Coronary artery (tissue), 2 donors: ENCODE results near the gene SEC61B.
"Not testable (repeated sequence)": the region's sequence is repeated elsewhere in the genome, so short reads cannot be mapped to it uniquely, and the experiment has no call there.

Experiments used
- DNase-seq: peaks from one replicate; pipeline ENCODE4 v3.0.0-alpha.2; 2017; ENCODE audit warnings: low spot score
- H3K27ac ChIP-seq, 2 donors: fragments of 200-600 bp; sonication (generic); one replicate each; pipeline ENCODE4 v1.5.1; 2016 to 2019
- H3K4me3 ChIP-seq: fragments of 200-600 bp; sonication (generic); 2 replicates; pipeline ENCODE4 v1.5.1; 2016; ENCODE audit warnings: mild to moderate bottlenecking, moderate library complexity
- TF ChIP-seq, protein P1 (sequence below): fragments of 200-600 bp; sonication (generic); IDR thresholded peaks from one replicate; pipeline ENCODE4 v1.5.1; 2019; ENCODE audit warnings: antibody characterized with exemption

Gene SEC61B

DNA sequence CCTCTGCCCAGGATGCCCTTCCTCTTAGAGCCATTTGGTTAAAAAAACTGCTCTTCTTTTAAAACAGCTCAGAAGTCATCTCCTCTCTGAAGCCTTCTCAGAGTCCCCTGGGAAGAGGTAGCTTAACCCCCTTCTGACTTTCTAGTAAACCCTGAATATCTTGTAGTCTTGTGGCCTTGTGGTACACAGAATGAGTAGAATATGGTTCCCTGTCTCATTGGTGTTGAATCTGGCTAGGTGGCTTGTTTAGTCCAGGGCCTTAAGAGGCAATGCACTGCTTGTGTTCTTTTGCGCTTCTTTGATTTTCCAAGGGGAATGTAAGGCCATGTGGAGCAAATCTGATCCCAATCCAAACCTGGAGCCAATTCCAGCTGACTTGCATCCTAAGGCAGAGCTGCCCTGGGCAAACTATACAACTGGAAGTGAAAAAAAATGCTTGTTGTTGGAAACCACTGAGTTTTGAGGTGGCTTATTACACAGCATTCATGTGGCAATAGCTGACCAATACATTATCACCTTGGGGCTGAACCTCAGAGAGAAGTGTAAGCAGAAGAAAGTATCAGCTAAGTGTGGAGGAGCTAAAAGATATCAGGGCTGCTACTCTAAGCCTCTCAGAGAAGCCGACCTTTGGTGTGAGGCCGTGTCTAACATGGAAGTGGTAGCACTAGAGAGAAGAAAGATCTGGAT, 31.3 kb upstream of the SEC61B start:
- DNase-seq = no peak
- TF ChIP-seq, protein P1, sequence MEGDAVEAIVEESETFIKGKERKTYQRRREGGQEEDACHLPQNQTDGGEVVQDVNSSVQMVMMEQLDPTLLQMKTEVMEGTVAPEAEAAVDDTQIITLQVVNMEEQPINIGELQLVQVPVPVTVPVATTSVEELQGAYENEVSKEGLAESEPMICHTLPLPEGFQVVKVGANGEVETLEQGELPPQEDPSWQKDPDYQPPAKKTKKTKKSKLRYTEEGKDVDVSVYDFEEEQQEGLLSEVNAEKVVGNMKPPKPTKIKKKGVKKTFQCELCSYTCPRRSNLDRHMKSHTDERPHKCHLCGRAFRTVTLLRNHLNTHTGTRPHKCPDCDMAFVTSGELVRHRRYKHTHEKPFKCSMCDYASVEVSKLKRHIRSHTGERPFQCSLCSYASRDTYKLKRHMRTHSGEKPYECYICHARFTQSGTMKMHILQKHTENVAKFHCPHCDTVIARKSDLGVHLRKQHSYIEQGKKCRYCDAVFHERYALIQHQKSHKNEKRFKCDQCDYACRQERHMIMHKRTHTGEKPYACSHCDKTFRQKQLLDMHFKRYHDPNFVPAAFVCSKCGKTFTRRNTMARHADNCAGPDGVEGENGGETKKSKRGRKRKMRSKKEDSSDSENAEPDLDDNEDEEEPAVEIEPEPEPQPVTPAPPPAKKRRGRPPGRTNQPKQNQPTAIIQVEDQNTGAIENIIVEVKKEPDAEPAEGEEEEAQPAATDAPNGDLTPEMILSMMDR = no peak
- no peak overlapping the region for H3K4me3 ChIP-seq
- no peak overlapping the region for H3K27ac ChIP-seq

DNA sequence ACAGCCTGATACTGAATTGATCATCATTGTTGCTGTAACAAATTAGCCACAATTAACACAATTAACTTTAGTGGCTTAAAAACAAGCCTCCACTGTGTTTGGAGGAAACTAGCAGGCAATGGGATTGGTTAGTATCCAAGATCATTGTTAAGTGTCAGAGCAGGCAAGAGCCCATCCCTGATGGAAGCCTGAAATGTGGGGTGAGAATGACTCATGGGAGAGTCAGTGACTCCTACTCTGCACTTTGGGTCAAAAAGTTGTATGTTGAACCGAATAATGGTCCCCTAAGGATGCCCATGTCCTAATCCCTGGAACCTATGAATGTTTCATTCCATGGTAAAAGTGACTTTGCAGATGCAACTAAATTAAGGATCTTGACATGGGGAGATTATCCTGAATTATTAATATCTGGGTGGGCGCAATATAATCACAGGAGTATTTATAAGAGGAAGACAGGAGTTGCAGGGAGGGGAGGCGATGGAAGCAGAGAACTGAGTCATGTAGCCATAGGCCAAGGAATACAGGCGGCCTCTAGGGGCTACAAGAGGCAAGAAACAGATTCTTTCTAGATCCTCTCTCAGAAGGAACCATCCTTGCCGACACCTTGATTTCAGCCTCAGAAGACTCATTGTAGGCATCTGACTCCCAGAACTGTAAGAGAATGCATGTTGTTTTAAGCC, 29.2 kb upstream of the SEC61B start:
- TF ChIP-seq, protein P1 = no peak
- no peak overlapping the region for H3K4me3 ChIP-seq
- DNase-seq = no peak
- no peak overlapping the region for H3K27ac ChIP-seq

DNA sequence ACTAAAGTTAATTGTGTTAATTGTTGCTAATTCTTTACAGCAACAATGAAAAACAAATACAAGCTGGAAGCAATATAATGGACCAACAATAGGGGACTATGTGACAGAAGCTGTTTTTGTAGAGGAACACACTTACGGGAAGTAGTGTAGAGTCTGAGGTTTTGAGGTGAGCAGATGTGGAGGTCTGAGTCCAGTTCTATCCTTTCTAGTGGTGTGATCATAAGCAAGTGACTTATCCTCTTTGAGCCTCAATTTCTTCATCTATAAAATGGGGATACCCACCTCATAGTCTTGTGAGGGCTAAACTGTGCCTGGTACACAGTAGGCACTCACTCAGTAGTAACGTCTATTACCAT, 28.6 kb upstream of the SEC61B start:
- Histone ChIP-seq H3K27ac (no peak overlapping the region), H3K4me3 (no peak overlapping the region)
- no peak for DNase-seq
- TF ChIP-seq, protein P1 = no peak

DNA sequence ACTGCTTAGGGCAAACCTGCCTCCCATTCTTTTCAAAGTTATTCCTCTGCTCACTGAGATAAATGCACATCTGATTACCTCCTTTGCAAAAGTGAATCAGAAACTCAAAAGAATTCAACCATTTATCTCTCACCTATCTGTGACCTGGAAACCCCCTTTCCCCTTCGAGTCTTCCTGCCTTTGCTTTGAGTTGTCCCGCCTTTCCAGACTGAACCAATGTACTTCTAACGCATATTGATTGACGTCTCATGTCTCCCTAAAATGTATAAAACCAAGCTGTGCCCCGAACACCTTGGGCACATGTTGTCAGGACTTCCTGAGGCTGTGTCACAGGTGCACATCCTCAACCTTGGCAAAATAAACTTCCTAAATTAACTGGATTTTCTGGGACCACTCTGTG, 25.6 kb upstream of the SEC61B start:
- H3K27ac ChIP-seq, DNase-seq: not testable (repeated sequence)

DNA sequence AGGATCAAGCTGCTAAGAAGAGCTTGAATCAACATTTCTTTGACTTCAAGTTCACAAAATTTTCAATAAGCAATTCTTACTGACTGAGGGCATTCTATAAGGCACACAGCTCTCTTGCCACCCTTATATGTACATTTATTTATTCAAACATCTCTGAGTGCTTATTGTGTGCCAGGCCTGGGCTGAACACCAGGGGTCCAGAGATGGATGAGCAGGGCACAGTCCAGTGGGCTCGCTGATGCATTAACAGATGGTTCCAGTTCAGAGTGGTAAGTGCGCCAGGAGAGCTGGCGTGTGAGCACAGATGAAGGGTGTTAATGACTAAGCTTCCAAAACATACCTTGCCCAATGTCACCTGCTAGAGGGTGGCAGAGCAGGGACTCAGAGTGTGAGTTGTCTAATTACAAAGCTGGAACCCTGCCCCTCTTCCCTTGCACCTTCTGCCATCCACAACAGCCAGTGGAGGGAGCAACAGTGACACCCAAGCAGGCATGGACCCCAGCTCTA, 24.9 kb upstream of the SEC61B start:
- Histone ChIP-seq H3K27ac (no peak overlapping the region), H3K4me3 (no peak overlapping the region)
- DNase-seq = no peak
- TF ChIP-seq, protein P1 = no peak

More for the DNA sequence above, 25.6 kb upstream of the SEC61B start:
- H3K4me3 ChIP-seq = not testable (repeated sequence)

DNA sequence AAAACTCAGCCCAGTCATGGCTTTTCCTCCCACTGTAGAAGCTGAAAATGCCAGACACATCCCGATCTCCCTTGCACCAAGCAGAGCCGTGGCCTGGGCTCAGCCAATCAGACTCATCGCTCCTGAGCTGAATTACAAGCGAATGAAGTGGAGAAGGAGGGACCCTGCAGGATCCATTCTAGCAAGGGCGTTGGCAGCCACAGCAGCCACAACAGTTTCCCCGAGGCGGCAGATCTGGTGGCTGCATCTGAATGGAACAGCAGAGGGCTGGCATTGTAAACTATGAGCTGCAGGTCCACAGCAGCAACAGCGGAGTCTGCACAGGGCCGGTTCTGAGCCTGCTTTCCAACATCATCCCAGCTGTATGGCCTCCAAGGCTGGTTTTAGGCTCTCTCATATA, 24.1 kb upstream of the SEC61B start:
- TF ChIP-seq, protein P1 = no peak

DNA sequence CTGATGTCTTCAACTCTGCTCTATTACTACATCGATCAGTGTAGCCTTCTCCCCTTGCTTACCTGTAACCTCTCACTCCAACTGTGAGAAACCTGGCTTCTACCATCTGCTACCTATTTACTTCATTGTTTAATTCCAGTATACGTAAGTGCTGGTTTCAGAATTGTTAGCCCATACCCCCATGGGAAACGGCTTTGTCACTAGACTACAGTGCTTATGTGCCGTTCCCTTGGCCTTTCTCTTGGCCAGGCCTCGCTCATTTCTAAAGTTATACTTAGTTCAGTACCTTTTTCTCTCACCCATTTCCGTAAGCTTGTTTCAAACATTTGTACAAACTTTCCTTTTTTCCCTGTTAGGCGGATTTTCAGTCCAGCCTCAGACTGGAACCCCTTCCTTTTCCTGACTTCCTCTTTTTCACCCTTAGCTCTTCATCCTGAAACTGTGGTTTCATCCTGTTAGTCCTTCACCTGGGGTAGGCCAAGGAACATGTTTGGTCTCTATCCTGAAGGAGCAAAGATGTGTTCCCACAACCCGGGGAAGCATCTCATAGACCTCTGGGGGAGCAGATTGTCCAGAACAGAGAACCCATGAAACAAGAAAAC, 22.0 kb upstream of the SEC61B start:
- Histone ChIP-seq H3K4me3 (no peak overlapping the region), H3K27ac (no peak overlapping the region)
- no peak for DNase-seq
- TF ChIP-seq, protein P1 = no peak

More for the DNA sequence above, 24.1 kb upstream of the SEC61B start:
- DNase-seq = no peak
- Histone ChIP-seq H3K4me3 (no peak overlapping the region), H3K27ac (no peak overlapping the region)
